Measurements from ENCODE around the gene DPP4.

- TF ChIP-seq ZNF431 (CRISPR knock-in tag; IDR thresholded peaks at IDR 0.05; ENCODE audit: borderline replicate concordance, low read depth) (no peak), ZNF318 (CRISPR knock-in tag; IDR thresholded peaks at IDR 0.05) (no peak), SP4 (CRISPR knock-in tag; IDR thresholded peaks at IDR 0.05) (no peak), NFIC (IDR thresholded peaks at IDR 0.05; ENCODE audit: low read length) (peak; percentile 67; the same call in 1 of the 2 replicates), PATZ1 (CRISPR knock-in tag; IDR thresholded peaks at IDR 0.05) (no peak), CREB1 (IDR thresholded peaks at IDR 0.05) (no peak), CREB1 (CRISPR knock-in tag; IDR thresholded peaks at IDR 0.05) (peak; percentile 56; the same call in 1 of the 2 replicates), ESRRA (CRISPR knock-in tag; IDR thresholded peaks at IDR 0.05; ENCODE audit: low read depth) (peak; percentile 62; the same call in 1 of the 2 replicates), HCFC1 (IDR thresholded peaks at IDR 0.05; ENCODE audit: low read depth, low read length) (no peak)
Measured at GRCh38 chr2:162085090-162085891, 11.3 kb upstream of the DPP4 start.
